GM18907 (cell line): ENCODE results near the gene IL1R2.

Experiments
- ATAC-seq: cut with Tn5 transposase; IDR thresholded peaks from one replicate; pipeline ENCODE4 v1.9.1; 2021; ENCODE audit warnings: mild to moderate bottlenecking, moderate library complexity; ENCODE audit not compliant: unreplicated experiment

Gene IL1R2

GRCh38 chr2:102016399-102016955 lies 24.7 kb downstream of the IL1R2 start:
- no peak for ATAC-seq

GRCh38 chr2:102018823-102019445 lies 27.2 kb downstream of the IL1R2 start:
- ATAC-seq, result no peak

DNA sequence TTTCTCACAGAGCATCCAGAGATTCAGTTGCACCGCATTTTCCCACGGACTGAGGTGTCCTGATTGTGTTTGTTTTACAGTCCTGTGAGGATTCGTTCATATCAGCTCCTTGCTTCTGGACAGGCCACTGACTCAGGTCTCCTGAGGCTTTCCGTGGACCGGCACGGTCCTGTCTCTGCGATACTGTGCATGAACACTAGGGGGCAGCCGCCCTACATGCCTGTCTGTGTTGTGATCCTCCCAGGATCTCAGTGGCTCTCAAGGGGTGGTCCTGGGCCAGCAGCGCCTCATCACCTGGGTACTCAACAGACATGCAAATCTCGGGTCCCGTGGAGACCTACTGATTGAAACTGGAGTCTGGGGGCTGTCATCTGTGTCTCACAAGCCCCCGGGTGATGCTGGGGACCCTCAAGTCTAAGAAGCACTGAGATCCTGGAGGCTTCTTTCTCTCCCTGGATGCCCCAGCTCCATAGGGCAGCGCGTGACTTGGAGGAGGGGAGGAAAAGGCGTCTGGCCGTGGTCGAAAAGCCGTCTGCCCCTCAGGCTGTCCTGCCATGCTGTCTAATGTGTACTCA lies 28.9 kb downstream of the IL1R2 start:
- peak; percentile 57 for ATAC-seq

- no peak for ATAC-seq
These were observed 30.0 kb downstream of the IL1R2 start for GRCh38 chr2:102021779-102022178.

DNA sequence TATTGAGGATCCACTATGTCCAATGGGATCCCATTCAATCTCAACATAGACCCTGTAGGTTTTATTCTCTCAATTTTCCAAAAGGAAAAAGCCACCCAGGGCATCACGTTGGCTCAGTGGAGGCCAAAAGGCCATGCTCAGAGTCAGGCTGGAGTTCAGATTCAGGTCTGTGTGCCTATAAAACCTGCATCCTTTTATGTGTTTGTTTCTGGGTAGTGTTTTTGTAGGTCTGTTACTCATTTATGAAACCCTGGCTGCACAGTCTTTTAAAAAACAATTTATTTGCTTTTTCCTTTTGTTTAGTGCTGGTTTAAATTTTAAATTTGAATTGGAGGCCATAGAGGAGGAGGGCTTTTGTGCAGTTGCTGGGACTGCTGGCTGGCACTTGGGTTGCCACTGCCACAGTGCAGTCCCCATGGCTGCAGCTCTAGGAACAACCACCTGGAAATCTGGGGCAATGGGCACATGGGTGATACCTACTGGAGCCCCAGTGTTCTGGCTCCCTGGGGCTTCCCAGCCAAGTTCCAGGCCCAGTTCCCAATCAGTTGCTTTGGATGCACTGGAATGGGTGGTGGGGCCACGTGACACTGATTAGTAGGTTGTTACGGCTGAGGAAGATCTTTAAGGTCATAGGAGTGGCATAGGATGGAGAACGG lies 31.3 kb downstream of the IL1R2 start:
- no peak for ATAC-seq

- no peak for ATAC-seq
These were observed 32.6 kb downstream of the IL1R2 start for GRCh38 chr2:102024410-102024809.

DNA sequence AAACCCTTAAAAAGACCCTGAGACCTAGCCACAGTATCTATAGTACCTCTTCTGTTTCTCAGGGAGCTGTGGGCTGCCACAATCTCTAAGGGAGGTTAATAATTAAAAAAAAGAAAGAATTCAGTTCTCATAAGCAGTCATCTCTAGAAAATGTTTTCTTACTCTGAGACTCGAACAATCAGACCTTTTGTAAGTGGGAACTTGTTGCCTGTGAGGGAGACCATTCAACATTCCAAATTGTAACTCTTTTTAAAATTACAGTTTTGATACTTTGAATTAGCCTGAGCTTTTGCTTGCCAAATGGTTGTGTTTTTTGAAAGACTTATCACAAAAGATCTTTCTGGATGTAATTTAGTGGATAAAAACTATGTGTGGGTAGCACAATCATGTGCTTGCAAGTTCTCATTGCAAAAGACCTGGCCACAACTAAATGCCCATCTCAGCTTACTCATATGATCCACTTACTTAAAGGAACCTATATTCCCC lies 33.3 kb downstream of the IL1R2 start:
- ATAC-seq, result peak; percentile 78

- ATAC-seq, result peak; percentile 69
These were observed 34.0 kb downstream of the IL1R2 start for GRCh38 chr2:102025583-102026267.

GRCh38 chr2:102027036-102027980 lies 35.5 kb downstream of the IL1R2 start:
- ATAC-seq, result no peak

GRCh38 chr2:102028470-102028869 lies 36.7 kb downstream of the IL1R2 start:
- no peak for ATAC-seq

- no peak for ATAC-seq
These were observed 37.6 kb downstream of the IL1R2 start for GRCh38 chr2:102029405-102029804.

DNA sequence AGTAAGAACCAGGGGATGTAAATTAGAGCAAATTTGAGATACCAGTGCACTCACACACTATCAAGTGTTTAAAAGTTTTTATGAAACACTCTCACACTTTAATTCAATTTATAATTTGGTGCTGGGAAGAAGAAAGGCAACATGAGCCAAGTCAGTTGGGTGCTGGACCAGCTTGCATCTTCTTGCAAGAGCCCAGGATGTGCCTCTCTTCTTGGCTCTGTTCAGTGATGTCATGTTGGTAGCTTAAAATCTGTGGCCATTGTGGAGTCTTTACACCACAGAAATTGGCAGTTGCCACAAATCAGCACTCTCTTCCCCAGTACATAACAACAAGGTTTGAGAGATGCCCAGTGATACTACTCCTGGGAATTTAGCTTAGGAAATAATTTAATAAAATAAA lies 38.2 kb downstream of the IL1R2 start:
- no peak for ATAC-seq

GRCh38 chr2:102030502-102030854 lies 38.7 kb downstream of the IL1R2 start:
- ATAC-seq, result no peak

DNA sequence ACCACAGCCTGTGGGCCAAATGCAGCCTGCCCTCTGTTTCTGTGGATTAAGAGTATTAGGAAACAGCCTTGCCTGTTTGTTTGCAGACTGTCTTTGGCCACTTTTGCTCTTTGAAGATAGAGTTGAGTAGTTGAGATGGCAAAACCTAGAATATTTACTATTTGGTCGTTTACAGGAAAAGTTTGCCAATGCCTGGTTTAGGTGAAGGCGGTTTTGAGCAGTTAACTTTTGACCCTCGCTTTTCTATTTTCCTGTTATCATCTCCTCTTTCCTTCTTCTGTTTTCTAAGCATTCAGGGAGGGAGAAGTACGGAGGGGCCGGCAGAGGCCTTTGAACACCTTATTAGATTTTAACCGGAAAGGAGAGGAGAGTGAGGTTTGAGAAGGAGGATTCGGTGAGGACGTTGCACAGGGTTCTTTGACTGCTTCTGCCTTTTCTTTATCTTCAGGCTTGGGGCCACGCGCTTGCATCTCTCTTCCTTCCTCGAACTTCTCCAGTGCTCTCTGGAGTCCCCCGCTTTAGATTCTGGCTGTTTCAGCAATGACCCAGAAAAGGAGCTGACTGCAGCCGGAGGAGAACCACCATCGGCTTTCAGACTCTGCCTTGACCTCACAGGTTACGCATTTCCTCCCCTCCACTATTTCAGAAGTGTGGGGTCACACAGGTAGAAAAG lies 39.2 kb downstream of the IL1R2 start:
- ATAC-seq, result no peak

GRCh38 chr2:102032368-102033030 lies 40.7 kb downstream of the IL1R2 start:
- ATAC-seq, result no peak

GRCh38 chr2:102033031-102033749 lies 41.4 kb downstream of the IL1R2 start:
- peak; percentile 92 for ATAC-seq

- no peak for ATAC-seq
These were observed 42.3 kb downstream of the IL1R2 start for GRCh38 chr2:102033750-102034682.
